H1 (cell line): ENCODE measurements around the gene NIPAL4. TPM values are rescaled to one million over a fixed set of nuclear protein-coding genes. Genes with fewer than 3 reads are reported as not detected.

Source experiments
- BRCA1 ChIP-seq: IDR thresholded peaks from 2 replicates; pipeline ENCODE4 v1.6.1; 2012; ENCODE audit warnings: low read depth, low read length, improper control_type of control experiment
- CHD7 ChIP-seq: fragments of 300-600 bp; sonication (generic); IDR thresholded peaks from 2 replicates; pipeline ENCODE4 v1.7.1; 2012; ENCODE audit warnings: low read length, moderate library complexity, mild to moderate bottlenecking, inconsistent platforms; ENCODE audit not compliant: insufficient replicate concordance
- FOSL1 ChIP-seq: IDR thresholded peaks from 2 replicates; pipeline ENCODE4 v1.6.1; 2011; ENCODE audit warnings: mild to moderate bottlenecking, low read depth, low read length, moderate library complexity; ENCODE audit not compliant: insufficient read depth
- GTF2F1 ChIP-seq: IDR thresholded peaks from 2 replicates; pipeline ENCODE4 v1.6.1; 2012; ENCODE audit warnings: low read depth, low read length, improper control_type of control experiment, borderline replicate concordance
- RNF2 ChIP-seq: fragments of 200-900, 300-1000 bp; sonication (generic); IDR thresholded peaks from 2 replicates; pipeline ENCODE4 v1.7.1; 2016; ENCODE audit warnings: borderline replicate concordance, low read depth, mild to moderate bottlenecking, antibody characterized with exemption, low read length; ENCODE audit not compliant: poor library complexity, severe bottlenecking; ENCODE audit errors: missing control alignments
- SUZ12 ChIP-seq: fragments of 200-600 bp; sonication (generic); IDR thresholded peaks from 2 replicates; pipeline ENCODE4 v1.6.1; 2012; ENCODE audit warnings: mild to moderate bottlenecking, inconsistent platforms, low read length, moderate library complexity, mixed read lengths
- TBP ChIP-seq: IDR thresholded peaks from 2 replicates; pipeline ENCODE4 v1.6.1; 2011; ENCODE audit warnings: low read depth, low read length, improper control_type of control experiment
- YY1 ChIP-seq: IDR thresholded peaks from 2 replicates; pipeline ENCODE4 v1.6.1; 2011; ENCODE audit warnings: low read depth, mild to moderate bottlenecking, low read length
- polyA plus RNA-seq, 7 experiments: library from polyadenylated mRNA; depleted of rRNA in 3 of 7; stranded (reverse) in 5 of 7; unstranded in 2 of 7; fragments of >200 nt in 5 of 7; fragments of 200-250 nt in 2 of 7; gene quantifications; 1 replicate in 5 of 7; 2 replicates in 1 of 7; 4 replicates in 1 of 7; pipeline versions ENCODE4 v1.2.1 to v1.2.3, GENCODE V29; 2011 to 2013; ENCODE audit warnings: missing spikeins in 2 of 7, mixed read lengths in 2 of 7
- total RNA-seq: library from RNA; stranded (reverse); fragmentation: NEBNext Ultra II Directional; extraction: Animal tissue kit (Norgen Biotek cat#: 25700); gene quantifications from 2 replicates; pipeline ENCODE4 v1.2.1, GENCODE V29; 2021

Gene NIPAL4
- total and polyA plus RNA-seq, 2 of the 8 experiments (the other 6 are each of a cell fraction or from before 2014, with no cell fraction given) = 0.09 to 0.20 TPM

- TF ChIP-seq CHD7 (no peak), RNF2 (no peak), SUZ12 (no peak), GTF2F1 (no peak), BRCA1 (no peak), TBP (no peak), YY1 (no peak), FOSL1 (no peak)
- TF ChIP-seq, all 59 proteins: peak for 0
Observed at GRCh38 chr5:157463081-157463480, 3.1 kb downstream of the NIPAL4 start (continued).
